NCI-H226 (cell line): ENCODE results near the gene ARPC5.

Experiments used
- DNase-seq: peaks from one replicate; pipeline ENCODE4 v3.0.0-alpha.2; 2015

Gene ARPC5

GRCh38 chr1:183609759-183610452 is 25.7 kb downstream of the ARPC5 start:
- DNase-seq: peak; percentile 48

GRCh38 chr1:183609313-183609712 is 26.3 kb downstream of the ARPC5 start:
- DNase-seq: peak; percentile 57

- no peak for DNase-seq
These were observed 28.1 kb downstream of the ARPC5 start for GRCh38 chr1:183607322-183607980.

GRCh38 chr1:183605904-183606303 is 29.7 kb downstream of the ARPC5 start:
- no peak for DNase-seq

- DNase-seq: no peak
These were observed 30.8 kb downstream of the ARPC5 start for GRCh38 chr1:183604815-183605214.

- DNase-seq: no peak
These were observed 31.4 kb downstream of the ARPC5 start for GRCh38 chr1:183604038-183604808.

GRCh38 chr1:183602510-183602909 is 33.1 kb downstream of the ARPC5 start:
- DNase-seq: no peak

- no peak for DNase-seq
These were observed 34.9 kb downstream of the ARPC5 start for GRCh38 chr1:183600634-183601033.

- peak; percentile 80 for DNase-seq
These were observed 35.4 kb downstream of the ARPC5 start for GRCh38 chr1:183600136-183600535.

- DNase-seq: no peak
These were observed 37.2 kb downstream of the ARPC5 start for GRCh38 chr1:183598386-183598785.

- DNase-seq: no peak
These were observed 37.8 kb downstream of the ARPC5 start for GRCh38 chr1:183597656-183598347.

- no peak for DNase-seq
These were observed 39.1 kb downstream of the ARPC5 start for GRCh38 chr1:183596500-183596899.

GRCh38 chr1:183595537-183595936 is 40.0 kb downstream of the ARPC5 start:
- no peak for DNase-seq

- no peak for DNase-seq
These were observed 42.2 kb downstream of the ARPC5 start for GRCh38 chr1:183593356-183593755.

- no peak for DNase-seq
These were observed 42.9 kb downstream of the ARPC5 start for GRCh38 chr1:183592733-183593132.

- DNase-seq: peak; percentile 54
These were observed 45.1 kb downstream of the ARPC5 start, which contains the start of gene NCF2 for GRCh38 chr1:183590244-183591191. NCF2 (minus strand) TSS chr1:183590459; CDS start chr1:183590329, 130 bp downstream.

GRCh38 chr1:183589874-183590243 is 45.7 kb downstream of the ARPC5 start:
- no peak for DNase-seq

- no peak for DNase-seq
These were observed 46.2 kb downstream of the ARPC5 start for GRCh38 chr1:183589384-183589783.

GRCh38 chr1:183588827-183589226 is 46.8 kb downstream of the ARPC5 start:
- DNase-seq: no peak

GRCh38 chr1:183586926-183587325 is 48.7 kb downstream of the ARPC5 start:
- no peak for DNase-seq

GRCh38 chr1:183586455-183586854 is 49.1 kb downstream of the ARPC5 start:
- DNase-seq: no peak

- DNase-seq: no peak
These were observed 50.5 kb downstream of the ARPC5 start for GRCh38 chr1:183585038-183585437.
